Activated CD4-positive, alpha-beta T cell treated with anti-CD3 and anti-CD28 coated beads for 36 hours (primary cell): ENCODE data around the gene SLC25A19. TPM values are rescaled to one million over a fixed set of nuclear protein-coding genes. Genes with fewer than 3 reads are reported as not detected.

Experiments
- ATAC-seq: fragments of 200-7000 bp; cut with Tn5 transposase; one replicate; pipeline ENCODE4 v1.10.0; 2021; ENCODE audit warnings: mild to moderate bottlenecking, moderate library complexity
- CTCF ChIA-PET: fragments of 350-600 bp; sonication (Branson Sonifier 250); formaldehyde crosslinking; loops from one replicate; lab custom pipeline; 2021; ENCODE audit warnings: antibody characterized with exemption; lab: Charles Lee
- POLR2A ChIA-PET: fragments of 350-600 bp; sonication (Branson Sonifier 250); formaldehyde crosslinking; loops from one replicate; lab custom pipeline; 2021; ENCODE audit warnings: antibody characterized with exemption, inconsistent platforms; lab: Charles Lee
- DNase-seq: peaks from one replicate; pipeline ENCODE4 v3.0.0-alpha.2; 2020
- H3K27ac Mint-ChIP-seq: one replicate; pipeline ENCODE4 v1.8.0; 2021; ENCODE audit warnings: mixed read lengths
- H3K27me3 Mint-ChIP-seq: one replicate; pipeline ENCODE4 v1.8.0; 2021; ENCODE audit warnings: mixed read lengths
- H3K36me3 Mint-ChIP-seq: one replicate; pipeline ENCODE4 v1.8.0; 2021; ENCODE audit warnings: low read depth, mixed read lengths
- H3K4me1 Mint-ChIP-seq: one replicate; pipeline ENCODE4 v1.8.0; 2021; ENCODE audit warnings: mixed read lengths
- H3K4me3 Mint-ChIP-seq: one replicate; pipeline ENCODE4 v1.8.0; 2021; ENCODE audit warnings: mild to moderate bottlenecking, moderate library complexity, mixed read lengths
- H3K9me3 Mint-ChIP-seq: one replicate; pipeline ENCODE4 v1.8.0; 2021; ENCODE audit warnings: low read depth, mixed read lengths
- intact Hi-C, 2 experiments: fragments of 100-400 bp; cut with DNase I in 1 of 2; cut with micrococcal nuclease in 1 of 2; formaldehyde crosslinking; loops; one replicate each; pipeline versions ENCODE4 v1.14.2 to v1.15.1; 2022 to 2024; cut with DNase I, micrococcal nuclease
- total RNA-seq, 2 experiments: library from RNA; stranded (reverse); gene quantifications; one replicate each; pipeline ENCODE4 v1.2.3, GENCODE V29; 2021

SLC25A19 gene
- total RNA-seq, 2 experiments from 2014 or later = 67.8 to 79.7 TPM

DNA sequence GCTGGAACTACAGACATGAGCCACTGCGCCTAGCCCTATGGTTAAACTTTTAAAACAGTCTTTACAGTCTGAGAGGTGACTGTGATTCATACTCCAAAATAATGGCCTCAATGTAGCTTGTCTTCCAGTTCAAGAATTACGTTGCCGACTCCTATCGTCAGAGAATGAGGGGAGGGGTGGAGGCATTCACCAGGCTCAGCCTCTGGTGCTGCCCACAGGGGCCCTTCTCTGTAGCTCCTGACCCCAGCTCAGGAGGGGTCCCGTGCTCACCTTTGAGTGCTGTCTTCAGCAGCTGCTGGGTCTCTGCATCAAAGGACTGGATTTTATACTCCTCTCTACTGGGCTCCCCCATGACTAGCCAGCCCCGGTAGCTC lies 19.4 kb downstream of the SLC25A19 start:
- Mint-ChIP-seq H3K9me3 (no peaks in the 10 kb centered on the region), H3K36me3 (peaks cover 42% of the 10 kb centered on the region), H3K27me3 (no peaks in the 10 kb centered on the region), H3K27ac (peak overlapping the region; percentile 75), H3K4me3 (peak overlapping the region; percentile 82), H3K4me1 (peaks cover 21% of the 10 kb centered on the region)
- intact Hi-C loops = loop anchor here (1.0 to 10.0 kb wide), 5 partner anchors 9 to 585 kb away; partner anchors contain the start of genes CASKIN2 (in 1 of the 2), GGA3 (in 1 of the 2), GRB2 (in 1 of the 2) and MRPS7 (in 1 of the 2)
- peak; percentile 10 for ATAC-seq
- ChIA-PET CTCF (interaction anchor here (0.6 to 6.4 kb wide), 13 partner anchors 9 to 156 kb away, joined by 3 to 78 read pairs (median 4); partner anchors contain the start of genes GGA3, MRPS7, SLC25A19 and SUMO2), POLR2A (interaction anchor here (0.6 to 3.6 kb wide), 5 partner anchors 8 to 136 kb away, joined by 3 to 57 read pairs (median 13); partner anchors contain the start of genes GGA3, GRB2, MRPS7 and SLC25A19)
- DNase-seq = peak; percentile 35

DNA sequence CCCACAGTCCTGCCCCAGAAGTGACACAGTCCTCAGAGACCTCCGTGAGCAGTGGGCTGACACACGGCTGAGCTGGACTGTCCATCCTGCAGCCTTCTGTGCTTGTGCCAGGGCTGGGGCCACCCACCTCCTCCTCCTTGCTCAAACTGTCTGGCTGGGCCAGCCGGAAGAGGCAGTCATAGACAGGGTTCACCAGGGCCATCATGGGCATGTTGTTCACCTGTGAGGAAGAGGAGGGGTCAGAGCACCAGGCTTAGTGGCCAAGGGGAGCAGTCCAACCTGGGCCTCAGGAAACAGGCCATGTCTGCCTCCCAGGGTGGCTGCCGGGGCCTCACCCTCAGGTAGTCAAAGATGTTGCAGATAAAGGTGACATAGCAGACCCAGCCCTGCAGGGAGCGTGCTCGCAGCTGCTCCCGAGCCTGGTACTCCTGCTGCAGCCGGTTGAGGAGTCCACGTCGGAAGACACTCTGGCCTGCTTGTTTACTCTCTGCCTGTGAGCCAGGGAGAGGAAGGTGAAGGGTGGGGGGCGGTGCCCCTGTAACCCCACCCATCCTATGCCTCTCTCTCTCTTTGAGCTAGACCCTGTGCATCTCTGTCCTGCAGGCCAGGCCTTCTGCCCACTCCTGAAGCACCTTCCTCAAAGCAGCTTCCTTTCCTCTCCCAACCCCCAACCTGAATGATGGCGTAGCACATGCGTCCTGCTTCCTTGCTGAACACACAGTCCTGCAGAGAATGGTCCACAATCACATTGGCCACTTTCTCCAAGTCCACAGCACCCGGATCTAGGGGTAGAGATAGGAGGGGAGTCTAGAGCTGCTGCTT lies 21.6 kb downstream of the SLC25A19 start:
- no peak overlapping the region for H3K4me3 Mint-ChIP-seq
- H3K9me3 Mint-ChIP-seq = no peaks in the 10 kb centered on the region
- H3K36me3 Mint-ChIP-seq = peaks cover 40% of the 10 kb centered on the region
- ATAC-seq (no peak), DNase-seq (no peak)
- ChIA-PET CTCF (interaction anchor here (0.6 to 6.4 kb wide), 4 partner anchors 7 to 29 kb away, joined by 3 to 78 read pairs (median 4); partner anchors contain the start of genes GGA3, MRPS7 and SLC25A19), POLR2A (interaction anchor here (1.4 kb wide), 1 partner anchor 18 kb away, joined by 3 read pairs; no protein-coding TSS in a partner anchor)
- H3K27me3 Mint-ChIP-seq = no peaks in the 10 kb centered on the region
- peaks cover 25% of the 10 kb centered on the region for H3K4me1 Mint-ChIP-seq
- intact Hi-C loops = loop anchor here (10.0 kb wide), 2 partner anchors 247 to 587 kb away; partner anchors contain the start of genes CASKIN2 (in 1 of the 2), TSEN54 (in 1 of the 2) and WBP2 (in 1 of the 2)
- H3K27ac Mint-ChIP-seq = peak overlapping the region; percentile 19

DNA sequence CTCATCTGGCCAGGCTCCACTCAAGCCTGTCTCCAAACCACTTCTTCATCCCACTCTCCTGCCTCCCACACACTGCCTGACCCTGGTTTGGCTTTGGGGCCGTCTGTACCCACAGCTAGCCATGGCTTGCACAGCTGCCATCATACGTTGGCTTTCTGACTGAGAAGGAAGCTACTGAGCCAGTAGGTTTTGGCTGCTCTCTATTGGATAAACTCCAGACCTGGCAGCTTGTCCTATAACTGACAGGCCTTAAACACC lies 22.2 kb downstream of the SLC25A19 start:
- intact Hi-C loops = loop anchor here (10.0 kb wide), 2 partner anchors 248 to 588 kb away; partner anchors contain the start of genes CASKIN2 (in 1 of the 2), TSEN54 (in 1 of the 2) and WBP2 (in 1 of the 2)
- ChIA-PET POLR2A (interaction anchor here (1.4 kb wide), 1 partner anchor 17 kb away, joined by 3 read pairs; no protein-coding TSS in a partner anchor), CTCF (interaction anchor here (0.6 to 1.2 kb wide), 3 partner anchors 22 to 29 kb away, joined by 3 to 7 read pairs (median 4); partner anchors contain the start of gene SLC25A19)
- Mint-ChIP-seq H3K36me3 (peaks cover 41% of the 10 kb centered on the region), H3K27ac (peak overlapping the region; percentile 42), H3K4me1 (peaks cover 27% of the 10 kb centered on the region), H3K9me3 (no peaks in the 10 kb centered on the region), H3K4me3 (no peak overlapping the region), H3K27me3 (no peaks in the 10 kb centered on the region)
- no peak for ATAC-seq
- no peak for DNase-seq

DNA sequence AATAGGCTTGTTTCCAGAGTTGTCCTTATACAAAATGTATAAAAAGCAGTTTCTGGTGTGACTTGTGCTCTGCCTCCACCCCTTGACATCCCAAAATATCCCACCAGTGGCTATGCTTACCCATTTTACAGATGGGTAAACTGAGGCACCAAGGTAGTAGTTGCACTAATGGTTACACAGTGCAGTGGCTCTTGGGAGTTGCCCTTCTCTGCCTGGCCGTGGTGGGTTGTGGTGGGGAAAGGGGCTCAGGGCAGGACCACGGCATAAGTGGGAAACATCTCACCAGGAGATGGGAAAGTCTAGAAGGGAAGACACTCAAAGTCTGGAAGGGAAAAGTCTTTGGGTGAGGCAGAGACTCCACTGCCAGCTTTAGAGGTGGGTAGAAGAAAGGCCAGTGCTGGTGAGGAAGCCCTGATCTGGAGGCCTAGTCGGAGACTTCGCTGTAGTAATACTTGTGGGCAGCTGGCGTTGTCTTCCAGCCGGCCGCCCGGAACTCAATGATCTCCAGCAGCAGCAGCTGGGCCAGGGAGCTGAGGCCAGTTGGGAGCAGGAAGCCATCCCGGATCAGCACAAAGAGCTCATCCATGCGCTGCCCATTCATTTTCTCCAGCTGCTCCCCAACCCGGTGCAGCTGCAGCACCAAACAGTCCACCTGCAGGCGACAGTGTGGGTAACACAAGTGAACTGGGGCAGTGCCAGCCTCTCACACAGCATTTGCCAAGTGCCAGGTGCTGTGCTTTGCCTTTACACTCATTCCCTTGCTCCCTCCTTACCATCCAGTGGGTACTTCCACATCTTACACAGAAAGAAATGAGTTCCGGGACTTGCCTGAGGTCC lies 22.7 kb downstream of the SLC25A19 start:
- peaks cover 25% of the 10 kb centered on the region for H3K4me1 Mint-ChIP-seq
- no peak for DNase-seq
- H3K27me3 Mint-ChIP-seq = no peaks in the 10 kb centered on the region
- H3K9me3 Mint-ChIP-seq = no peaks in the 10 kb centered on the region
- H3K4me3 Mint-ChIP-seq = no peak overlapping the region
- ATAC-seq = no peak
- intact Hi-C loops = loop anchor here (10.0 kb wide), 2 partner anchors 248 to 588 kb away; partner anchors contain the start of genes CASKIN2 (in 1 of the 2), TSEN54 (in 1 of the 2) and WBP2 (in 1 of the 2)
- ChIA-PET CTCF (interaction anchor here (0.6 to 1.1 kb wide), 2 partner anchors 23 to 26 kb away, joined by 3 to 7 read pairs; partner anchors contain the start of gene SLC25A19), POLR2A (interaction anchor here (1.4 kb wide), 1 partner anchor 17 kb away, joined by 3 read pairs; no protein-coding TSS in a partner anchor)
- H3K27ac Mint-ChIP-seq = peak overlapping the region; percentile 42
- H3K36me3 Mint-ChIP-seq = peaks cover 39% of the 10 kb centered on the region

DNA sequence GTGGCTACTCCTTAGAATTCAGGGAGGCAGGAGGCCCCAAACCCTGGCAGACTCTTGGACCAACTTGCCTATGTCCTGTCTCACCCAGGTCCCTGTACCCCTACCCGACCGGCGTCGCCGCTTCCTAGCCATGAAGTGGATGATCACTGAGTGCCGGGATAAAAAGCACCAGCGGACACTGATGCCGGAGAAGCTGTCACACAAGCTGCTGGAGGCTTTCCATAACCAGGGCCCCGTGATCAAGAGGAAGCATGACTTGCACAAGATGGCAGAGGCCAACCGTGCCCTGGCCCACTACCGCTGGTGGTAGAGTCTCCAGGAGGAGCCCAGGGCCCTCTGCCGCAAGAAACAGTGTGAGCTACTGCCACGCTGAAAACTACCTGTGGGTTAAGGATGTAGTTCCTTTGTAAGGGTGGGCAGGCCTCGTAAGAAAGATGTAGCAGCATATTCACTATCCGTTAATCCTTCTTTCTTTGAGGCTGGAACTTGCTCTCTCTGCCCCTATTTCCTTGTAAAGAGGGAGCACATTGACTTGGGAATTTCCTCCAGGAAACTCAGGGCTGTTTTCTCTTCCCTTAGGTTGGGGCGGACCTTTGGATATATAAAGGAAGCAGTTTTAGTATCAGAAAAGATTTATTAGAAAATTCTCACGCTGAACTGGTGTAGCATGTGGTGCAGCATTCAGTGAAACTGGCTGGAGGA lies 23.5 kb downstream of the SLC25A19 start:
- Mint-ChIP-seq H3K4me3 (no peak overlapping the region), H3K4me1 (peaks cover 25% of the 10 kb centered on the region), H3K27me3 (no peaks in the 10 kb centered on the region), H3K27ac (no peak overlapping the region), H3K36me3 (peaks cover 39% of the 10 kb centered on the region), H3K9me3 (no peaks in the 10 kb centered on the region)
- ChIA-PET CTCF (interaction anchor here (0.5 to 0.9 kb wide), 2 partner anchors 143 to 146 kb away, joined by 3 to 5 read pairs; no protein-coding TSS in a partner anchor), POLR2A (no interaction called here)
- DNase-seq (no peak), ATAC-seq (no peak)
- intact Hi-C loops = loop anchor here (10.0 kb wide), 2 partner anchors 249 to 589 kb away; partner anchors contain the start of genes CASKIN2 (in 1 of the 2), TSEN54 (in 1 of the 2) and WBP2 (in 1 of the 2)

DNA sequence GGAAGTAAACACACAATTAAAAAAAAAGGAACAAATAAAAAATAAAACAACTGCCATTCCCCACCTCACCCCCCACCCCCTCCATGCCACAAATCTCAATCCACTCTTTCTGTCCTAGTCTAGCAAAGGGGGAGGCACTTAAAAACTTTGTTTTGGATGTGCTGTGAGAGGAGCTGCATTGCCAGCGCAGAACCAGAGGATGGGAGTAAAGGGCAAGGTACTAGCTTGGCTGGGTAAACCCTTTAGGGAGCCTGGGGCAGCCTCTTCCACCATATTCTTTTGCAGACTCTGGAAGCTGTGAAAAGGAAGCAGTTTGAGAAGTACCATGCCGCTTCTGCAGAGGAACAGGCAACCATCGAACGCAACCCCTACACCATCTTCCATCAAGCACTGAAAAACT lies 26.2 kb downstream of the SLC25A19 start:
- Mint-ChIP-seq H3K4me3 (peak overlapping the region; percentile 88), H3K4me1 (peaks cover 35% of the 10 kb centered on the region), H3K9me3 (no peaks in the 10 kb centered on the region), H3K36me3 (peaks cover 48% of the 10 kb centered on the region), H3K27me3 (no peaks in the 10 kb centered on the region), H3K27ac (peak overlapping the region; percentile 96)
- ATAC-seq = no peak
- intact Hi-C loops = loop anchor here (10.0 kb wide), 2 partner anchors 252 to 592 kb away; partner anchors contain the start of genes CASKIN2 (in 1 of the 2), TSEN54 (in 1 of the 2) and WBP2 (in 1 of the 2)
- CTCF ChIA-PET = interaction anchor here (0.7 to 5.5 kb wide), 10 partner anchors 8 to 149 kb away, joined by 3 to 78 read pairs (median 6); partner anchors contain the start of genes MIF4GD and SLC25A19
- no peak for DNase-seq
- POLR2A ChIA-PET = interaction anchor here (0.5 to 4.5 kb wide), 7 partner anchors 8 to 253 kb away, joined by 3 to 73 read pairs (median 5); partner anchors contain the start of genes MIF4GD, SLC25A19 and TSEN54

DNA sequence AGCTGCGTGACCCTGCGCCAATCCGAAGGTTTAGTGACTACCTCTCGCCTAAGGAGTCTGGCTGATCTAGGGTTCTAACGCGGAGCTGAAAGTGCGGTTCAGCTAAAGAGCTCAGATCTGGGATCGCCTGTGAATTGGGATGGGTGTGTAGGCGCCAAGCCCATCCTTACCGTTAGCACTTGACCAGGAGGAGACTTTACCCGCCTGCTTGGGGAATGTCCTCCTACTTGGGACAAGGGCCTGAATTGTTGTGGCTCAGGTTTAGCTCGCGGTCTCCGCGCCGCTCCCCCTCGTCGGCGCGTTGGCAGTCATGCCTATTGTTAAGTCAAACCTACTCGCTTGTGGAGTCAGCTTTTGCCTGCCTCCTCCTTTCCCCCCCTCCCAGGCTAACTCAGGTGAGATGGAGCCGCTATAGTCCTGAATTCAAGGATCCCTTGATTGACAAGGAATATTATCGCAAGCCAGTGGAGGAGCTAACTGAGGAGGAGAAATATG lies 27.1 kb downstream of the SLC25A19 start:
- intact Hi-C loops = loop anchor here (10.0 kb wide), 2 partner anchors 253 to 593 kb away; partner anchors contain the start of genes CASKIN2 (in 1 of the 2), TSEN54 (in 1 of the 2) and WBP2 (in 1 of the 2)
- Mint-ChIP-seq H3K27me3 (no peaks in the 10 kb centered on the region), H3K27ac (peak overlapping the region; percentile 96), H3K36me3 (peaks cover 44% of the 10 kb centered on the region), H3K4me1 (peaks cover 41% of the 10 kb centered on the region), H3K4me3 (peak overlapping the region; percentile 88), H3K9me3 (no peaks in the 10 kb centered on the region)
- DNase-seq = peak; percentile 31
- ChIA-PET POLR2A (interaction anchor here (0.5 to 4.5 kb wide), 14 partner anchors 9 to 254 kb away, joined by 3 to 73 read pairs (median 4); partner anchors contain the start of genes MIF4GD, SLC25A19, SUMO2 and TSEN54), CTCF (interaction anchor here (0.5 to 5.5 kb wide), 19 partner anchors 9 to 1055 kb away, joined by 3 to 78 read pairs (median 3); partner anchors contain the start of genes MIF4GD, NUP85, SLC25A19 and TSEN54)
- peak; percentile 9 for ATAC-seq

DNA sequence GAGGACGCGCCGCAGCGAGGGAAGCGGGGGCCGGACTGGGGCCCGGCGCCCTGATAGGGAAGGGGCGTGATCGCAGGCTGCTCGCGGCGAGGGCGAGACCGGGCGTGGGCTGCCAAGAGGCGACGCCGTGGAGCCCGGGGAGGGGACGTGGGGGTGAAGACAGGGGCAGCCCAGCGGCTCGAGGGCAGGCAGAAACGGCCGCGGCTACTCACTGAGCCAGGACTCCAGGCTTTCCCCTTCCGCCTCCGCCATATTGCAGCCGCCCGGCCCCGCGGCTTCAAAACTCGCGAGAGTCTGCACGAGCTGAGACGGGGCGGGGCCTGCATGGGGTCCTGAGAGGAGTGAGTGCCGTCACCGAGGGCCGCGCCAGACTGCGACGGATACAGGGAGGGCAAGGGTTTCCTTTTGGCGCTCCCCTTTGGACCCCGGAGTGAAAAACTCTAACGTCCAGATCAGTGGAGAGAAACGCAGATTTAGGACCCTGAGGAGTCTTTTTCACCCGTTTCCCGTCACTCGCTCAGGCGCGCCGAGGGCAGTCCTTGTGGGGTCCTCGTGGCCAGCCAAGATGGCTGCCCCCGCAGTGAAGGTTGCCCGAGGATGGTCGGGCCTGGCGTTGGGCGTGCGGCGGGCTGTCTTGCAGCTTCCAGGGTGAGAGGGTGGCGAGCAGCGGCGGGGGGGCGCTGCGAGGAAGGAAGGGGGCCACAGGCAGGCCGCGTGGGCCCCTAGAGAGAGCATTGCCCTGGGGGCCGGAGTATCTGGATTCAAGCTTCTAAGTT lies 27.7 kb downstream of the SLC25A19 start, which contains the start of the genes GGA3 and MRPS7:
Gene GGA3 (minus strand): TSS at position 271 of the 776 bp plus-strand sequence. CDS start 19 bp downstream, at position 252.
Gene MRPS7 (plus strand): TSS at position 544 of the 776 bp plus-strand sequence. CDS start 22 bp downstream, at position 566.
- ATAC-seq (peak; percentile 91), DNase-seq (peak; percentile 98)
- ChIA-PET POLR2A (interaction anchor here (0.5 to 4.5 kb wide), 17 partner anchors 10 to 255 kb away, joined by 3 to 73 read pairs (median 6); partner anchors contain the start of genes GRB2, MIF4GD, SLC25A19 and SUMO2), CTCF (interaction anchor here (0.6 to 5.5 kb wide), 17 partner anchors 9 to 151 kb away, joined by 3 to 78 read pairs (median 4); partner anchors contain the start of genes GRB2, MIF4GD, NUP85 and SLC25A19)
- peaks cover 41% of the 10 kb centered on the region for H3K36me3 Mint-ChIP-seq
- H3K4me1 Mint-ChIP-seq = peaks cover 48% of the 10 kb centered on the region
- intact Hi-C loops = loop anchor here (1.0 to 10.0 kb wide), 18 partner anchors 9 to 593 kb away; partner anchors contain the start of genes SLC25A19 (in 2 of the 2), TSEN54 (in 2 of the 2), CASKIN2 (in 1 of the 2) and GRB2 (in 1 of the 2)
- H3K27ac Mint-ChIP-seq = peak within 1 kb of the TSS; percentile 96
- no peaks in the 10 kb centered on the region for H3K9me3 Mint-ChIP-seq
- peak within 1 kb of the TSS; percentile 88 for H3K4me3 Mint-ChIP-seq
- no peaks in the 10 kb centered on the region for H3K27me3 Mint-ChIP-seq
